ENCODE measurements around the gene BIRC3.
A peak's percentile ranks its signal among the peaks of the same experiment; 100 is the strongest.

BIRC3 gene

GRCh38 chr11:102280245-102280833, 36.9 kb upstream of the BIRC3 start:
- H3K27me3 ChIP-seq (ENCODE audit: control insufficient read depth in 1 of 2, insufficient read depth in 2 of 2, low read length in 2 of 2), result no peaks in the 10 kb centered on the region
- no peak overlapping the region for H3K27ac ChIP-seq (ENCODE audit: low read length)
- H3K9me3 ChIP-seq (ENCODE audit: control insufficient read depth in 2 of 2, low read length in 2 of 2), result no peaks in the 10 kb centered on the region
- peak overlapping the region in 1 of 2 donors; percentile 63 for H3K4me3 ChIP-seq (ENCODE audit: low read length in 2 of 2)
- H3K4me1 ChIP-seq (ENCODE audit: control insufficient read depth, insufficient read depth, low read length), result peaks cover 2% of the 10 kb centered on the region
- no peak overlapping the region for H3K9ac ChIP-seq (ENCODE audit: low read length in 2 of 2)
- H3K36me3 ChIP-seq (ENCODE audit: control insufficient read depth in 2 of 2, insufficient read depth in 2 of 2, low read length in 2 of 2), result no peaks in the 10 kb centered on the region

- no peaks in the 10 kb centered on the region for H3K36me3 ChIP-seq (ENCODE audit: control insufficient read depth in 2 of 2, insufficient read depth in 2 of 2, low read length in 2 of 2)
- H3K27me3 ChIP-seq (ENCODE audit: control insufficient read depth in 1 of 2, insufficient read depth in 2 of 2, low read length in 2 of 2), result no peaks in the 10 kb centered on the region
- H3K9me3 ChIP-seq (ENCODE audit: control insufficient read depth in 2 of 2, low read length in 2 of 2), result no peaks in the 10 kb centered on the region
- H3K9ac ChIP-seq (ENCODE audit: low read length in 2 of 2), result no peak overlapping the region
- H3K4me3 ChIP-seq (ENCODE audit: low read length in 2 of 2), result no peak overlapping the region
- H3K27ac ChIP-seq (ENCODE audit: low read length), result no peak overlapping the region
- peaks cover 4% of the 10 kb centered on the region for H3K4me1 ChIP-seq (ENCODE audit: control insufficient read depth, insufficient read depth, low read length)
Measured at GRCh38 chr11:102283116-102283485, 34.2 kb upstream of the BIRC3 start.

GRCh38 chr11:102284008-102284407, 33.3 kb upstream of the BIRC3 start:
- Histone ChIP-seq H3K4me3 (ENCODE audit: low read length in 2 of 2) (no peak overlapping the region), H3K36me3 (ENCODE audit: control insufficient read depth in 2 of 2, insufficient read depth in 2 of 2, low read length in 2 of 2) (no peaks in the 10 kb centered on the region), H3K9me3 (ENCODE audit: control insufficient read depth in 2 of 2, low read length in 2 of 2) (no peaks in the 10 kb centered on the region), H3K9ac (ENCODE audit: low read length in 2 of 2) (no peak overlapping the region), H3K27ac (ENCODE audit: low read length) (no peak overlapping the region), H3K4me1 (ENCODE audit: control insufficient read depth, insufficient read depth, low read length) (peaks cover 9% of the 10 kb centered on the region), H3K27me3 (ENCODE audit: control insufficient read depth in 1 of 2, insufficient read depth in 2 of 2, low read length in 2 of 2) (no peaks in the 10 kb centered on the region)

GRCh38 chr11:102286292-102286691, 31.0 kb upstream of the BIRC3 start:
- H3K27ac ChIP-seq (ENCODE audit: low read length), result no peak overlapping the region
- peaks cover 15% of the 10 kb centered on the region for H3K4me1 ChIP-seq (ENCODE audit: control insufficient read depth, insufficient read depth, low read length)
- no peak overlapping the region for H3K4me3 ChIP-seq (ENCODE audit: low read length in 2 of 2)
- H3K36me3 ChIP-seq (ENCODE audit: control insufficient read depth in 2 of 2, insufficient read depth in 2 of 2, low read length in 2 of 2), result no peaks in the 10 kb centered on the region
- H3K9ac ChIP-seq (ENCODE audit: low read length in 2 of 2), result no peak overlapping the region
- no peaks in the 10 kb centered on the region for H3K9me3 ChIP-seq (ENCODE audit: control insufficient read depth in 2 of 2, low read length in 2 of 2)
- no peaks in the 10 kb centered on the region for H3K27me3 ChIP-seq (ENCODE audit: control insufficient read depth in 1 of 2, insufficient read depth in 2 of 2, low read length in 2 of 2)

GRCh38 chr11:102287964-102288724, 29.1 kb upstream of the BIRC3 start:
- peak overlapping the region in 1 of 2 donors; percentile 55 for H3K9ac ChIP-seq (ENCODE audit: low read length in 2 of 2)
- H3K36me3 ChIP-seq (ENCODE audit: control insufficient read depth in 2 of 2, insufficient read depth in 2 of 2, low read length in 2 of 2), result no peaks in the 10 kb centered on the region
- peaks cover 15% of the 10 kb centered on the region for H3K4me1 ChIP-seq (ENCODE audit: control insufficient read depth, insufficient read depth, low read length)
- no peaks in the 10 kb centered on the region for H3K27me3 ChIP-seq (ENCODE audit: control insufficient read depth in 1 of 2, insufficient read depth in 2 of 2, low read length in 2 of 2)
- H3K27ac ChIP-seq (ENCODE audit: low read length), result no peak overlapping the region
- peak overlapping the region; percentile 38 to 67 for H3K4me3 ChIP-seq (ENCODE audit: low read length in 2 of 2)
- no peaks in the 10 kb centered on the region for H3K9me3 ChIP-seq (ENCODE audit: control insufficient read depth in 2 of 2, low read length in 2 of 2)

- Histone ChIP-seq H3K36me3 (ENCODE audit: control insufficient read depth in 2 of 2, insufficient read depth in 2 of 2, low read length in 2 of 2) (no peaks in the 10 kb centered on the region), H3K4me1 (ENCODE audit: control insufficient read depth, insufficient read depth, low read length) (peaks cover 15% of the 10 kb centered on the region), H3K27me3 (ENCODE audit: control insufficient read depth in 1 of 2, insufficient read depth in 2 of 2, low read length in 2 of 2) (no peaks in the 10 kb centered on the region), H3K4me3 (ENCODE audit: low read length in 2 of 2) (peak overlapping the region in 1 of 2 donors; percentile 67), H3K9me3 (ENCODE audit: control insufficient read depth in 2 of 2, low read length in 2 of 2) (no peaks in the 10 kb centered on the region), H3K9ac (ENCODE audit: low read length in 2 of 2) (no peak overlapping the region), H3K27ac (ENCODE audit: low read length) (no peak overlapping the region)
Measured at GRCh38 chr11:102288725-102289083, 28.6 kb upstream of the BIRC3 start.

GRCh38 chr11:102289592-102289991, 27.7 kb upstream of the BIRC3 start:
- H3K9me3 ChIP-seq (ENCODE audit: control insufficient read depth in 2 of 2, low read length in 2 of 2), result no peaks in the 10 kb centered on the region
- H3K27ac ChIP-seq (ENCODE audit: low read length), result no peak overlapping the region
- no peaks in the 10 kb centered on the region for H3K27me3 ChIP-seq (ENCODE audit: control insufficient read depth in 1 of 2, insufficient read depth in 2 of 2, low read length in 2 of 2)
- no peaks in the 10 kb centered on the region for H3K36me3 ChIP-seq (ENCODE audit: control insufficient read depth in 2 of 2, insufficient read depth in 2 of 2, low read length in 2 of 2)
- H3K9ac ChIP-seq (ENCODE audit: low read length in 2 of 2), result no peak overlapping the region
- H3K4me3 ChIP-seq (ENCODE audit: low read length in 2 of 2), result peak overlapping the region in 1 of 2 donors; percentile 22
- H3K4me1 ChIP-seq (ENCODE audit: control insufficient read depth, insufficient read depth, low read length), result peaks cover 15% of the 10 kb centered on the region

GRCh38 chr11:102291831-102292230, 25.5 kb upstream of the BIRC3 start:
- Histone ChIP-seq H3K9me3 (ENCODE audit: control insufficient read depth in 2 of 2, low read length in 2 of 2) (no peaks in the 10 kb centered on the region), H3K27me3 (ENCODE audit: control insufficient read depth in 1 of 2, insufficient read depth in 2 of 2, low read length in 2 of 2) (no peaks in the 10 kb centered on the region), H3K4me3 (ENCODE audit: low read length in 2 of 2) (no peak overlapping the region), H3K27ac (ENCODE audit: low read length) (no peak overlapping the region), H3K9ac (ENCODE audit: low read length in 2 of 2) (no peak overlapping the region), H3K36me3 (ENCODE audit: control insufficient read depth in 2 of 2, insufficient read depth in 2 of 2, low read length in 2 of 2) (no peaks in the 10 kb centered on the region), H3K4me1 (ENCODE audit: control insufficient read depth, insufficient read depth, low read length) (peaks cover 15% of the 10 kb centered on the region)

- no peaks in the 10 kb centered on the region for H3K36me3 ChIP-seq (ENCODE audit: control insufficient read depth in 2 of 2, insufficient read depth in 2 of 2, low read length in 2 of 2)
- no peak overlapping the region for H3K4me3 ChIP-seq (ENCODE audit: low read length in 2 of 2)
- no peaks in the 10 kb centered on the region for H3K9me3 ChIP-seq (ENCODE audit: control insufficient read depth in 2 of 2, low read length in 2 of 2)
- no peaks in the 10 kb centered on the region for H3K27me3 ChIP-seq (ENCODE audit: control insufficient read depth in 1 of 2, insufficient read depth in 2 of 2, low read length in 2 of 2)
- H3K9ac ChIP-seq (ENCODE audit: low read length in 2 of 2), result no peak overlapping the region
- H3K4me1 ChIP-seq (ENCODE audit: control insufficient read depth, insufficient read depth, low read length), result peaks cover 15% of the 10 kb centered on the region
- no peak overlapping the region for H3K27ac ChIP-seq (ENCODE audit: low read length)
Measured at GRCh38 chr11:102292933-102293332, 24.4 kb upstream of the BIRC3 start.

GRCh38 chr11:102293873-102294601, 23.2 kb upstream of the BIRC3 start:
- H3K36me3 ChIP-seq (ENCODE audit: control insufficient read depth in 2 of 2, insufficient read depth in 2 of 2, low read length in 2 of 2), result no peaks in the 10 kb centered on the region
- H3K4me3 ChIP-seq (ENCODE audit: low read length in 2 of 2), result no peak overlapping the region
- no peaks in the 10 kb centered on the region for H3K9me3 ChIP-seq (ENCODE audit: control insufficient read depth in 2 of 2, low read length in 2 of 2)
- H3K27me3 ChIP-seq (ENCODE audit: control insufficient read depth in 1 of 2, insufficient read depth in 2 of 2, low read length in 2 of 2), result no peaks in the 10 kb centered on the region
- no peak overlapping the region for H3K27ac ChIP-seq (ENCODE audit: low read length)
- no peak overlapping the region for H3K9ac ChIP-seq (ENCODE audit: low read length in 2 of 2)
- H3K4me1 ChIP-seq (ENCODE audit: control insufficient read depth, insufficient read depth, low read length), result peaks cover 9% of the 10 kb centered on the region

GRCh38 chr11:102295045-102295444, 22.2 kb upstream of the BIRC3 start:
- Histone ChIP-seq H3K9me3 (ENCODE audit: control insufficient read depth in 2 of 2, low read length in 2 of 2) (no peaks in the 10 kb centered on the region), H3K36me3 (ENCODE audit: control insufficient read depth in 2 of 2, insufficient read depth in 2 of 2, low read length in 2 of 2) (no peaks in the 10 kb centered on the region), H3K9ac (ENCODE audit: low read length in 2 of 2) (no peak overlapping the region), H3K4me3 (ENCODE audit: low read length in 2 of 2) (no peak overlapping the region), H3K27me3 (ENCODE audit: control insufficient read depth in 1 of 2, insufficient read depth in 2 of 2, low read length in 2 of 2) (no peaks in the 10 kb centered on the region), H3K4me1 (ENCODE audit: control insufficient read depth, insufficient read depth, low read length) (no peaks in the 10 kb centered on the region), H3K27ac (ENCODE audit: low read length) (no peak overlapping the region)
